ENCODE results near the gene MTHFD1L.
"Not testable (repeated sequence)": the region's sequence is repeated elsewhere in the genome, so short reads cannot be mapped to it uniquely, and the experiment has no call there.

GRCh38 chr6:151125242-151125641 is 259.7 kb downstream of the MTHFD1L start:
- not testable (repeated sequence) for TF ChIP-seq POLR2A, CTCF (IDR thresholded peaks at IDR 0.05)
